SK-N-SH (cell line): ENCODE results near the gene TTN.
"Not testable (repeated sequence)": the region's sequence is repeated elsewhere in the genome, so short reads cannot be mapped to it uniquely, and the experiment has no call there.

ENCODE experiments used
- CTCF ChIP-seq: fragments of 200-600 bp; sonication (generic); IDR thresholded peaks from 2 replicates; pipeline ENCODE4 v1.6.1; 2017; ENCODE audit warnings: antibody characterized with exemption, mild to moderate bottlenecking, moderate library complexity
- EZH2phosphoT487 ChIP-seq: fragments of 200-600 bp; sonication (generic); IDR thresholded peaks from 2 replicates; pipeline ENCODE4 v1.6.1; 2017; ENCODE audit warnings: low read depth, mixed run types, mild to moderate bottlenecking, antibody characterized with exemption, moderate library complexity, borderline replicate concordance
- GABPA ChIP-seq: IDR thresholded peaks from 2 replicates; pipeline ENCODE4 v1.4.0; 2012; ENCODE audit warnings: low read depth, mild to moderate bottlenecking
- NFIC ChIP-seq: IDR thresholded peaks from 2 replicates; pipeline ENCODE4 v1.4.0; 2012; ENCODE audit warnings: borderline replicate concordance
- RCOR1 ChIP-seq: fragments of 150-350 bp; IDR thresholded peaks from 2 replicates; pipeline ENCODE4 v1.6.1; 2017; ENCODE audit warnings: antibody characterized with exemption, low read length
- RFX5 ChIP-seq: IDR thresholded peaks from 2 replicates; pipeline ENCODE4 v1.6.1; 2012; ENCODE audit warnings: mild to moderate bottlenecking, improper control_type of control experiment, low read length
- TAF1 ChIP-seq: IDR thresholded peaks from 2 replicates; pipeline ENCODE4 v1.6.1; 2012; ENCODE audit warnings: low read depth, mild to moderate bottlenecking, low read length, moderate library complexity, borderline replicate concordance
- TF ChIP-seq, protein P1 (sequence below): IDR thresholded peaks from 2 replicates; pipeline ENCODE4; 2012

DNA sequence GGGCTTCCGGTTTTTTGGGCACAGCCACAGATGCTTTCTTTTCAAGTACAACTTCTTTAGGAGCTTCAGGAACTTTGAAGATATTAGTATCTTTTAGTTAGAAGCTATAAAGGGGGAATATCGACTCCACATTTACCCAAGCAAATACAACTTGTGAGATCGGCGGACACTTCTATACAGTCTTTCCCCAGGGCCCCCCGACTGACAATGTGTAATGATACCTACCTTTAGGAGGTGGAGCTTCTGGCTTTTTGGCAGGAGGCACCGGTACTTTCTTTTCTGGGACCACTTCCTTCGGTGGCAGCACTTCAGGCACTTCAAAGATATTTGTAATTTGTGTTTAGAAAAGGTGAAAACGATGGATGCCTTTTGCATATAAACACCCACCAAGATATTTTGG lies 148.7 kb downstream of the TTN start:
- TF ChIP-seq CTCF, NFIC, GABPA, RFX5, EZH2phosphoT487, RCOR1, TAF1: not testable (repeated sequence)
- TF ChIP-seq, protein P1, sequence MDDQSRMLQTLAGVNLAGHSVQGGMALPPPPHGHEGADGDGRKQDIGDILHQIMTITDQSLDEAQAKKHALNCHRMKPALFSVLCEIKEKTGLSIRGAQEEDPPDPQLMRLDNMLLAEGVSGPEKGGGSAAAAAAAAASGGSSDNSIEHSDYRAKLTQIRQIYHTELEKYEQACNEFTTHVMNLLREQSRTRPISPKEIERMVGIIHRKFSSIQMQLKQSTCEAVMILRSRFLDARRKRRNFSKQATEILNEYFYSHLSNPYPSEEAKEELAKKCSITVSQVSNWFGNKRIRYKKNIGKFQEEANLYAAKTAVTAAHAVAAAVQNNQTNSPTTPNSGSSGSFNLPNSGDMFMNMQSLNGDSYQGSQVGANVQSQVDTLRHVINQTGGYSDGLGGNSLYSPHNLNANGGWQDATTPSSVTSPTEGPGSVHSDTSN: not testable (repeated sequence)
